Measurements from ENCODE around the gene MBNL2. TPM values are rescaled to one million over a fixed set of nuclear protein-coding genes. Genes with fewer than 3 reads are reported as not detected.

Gene MBNL2
- total and polyA plus RNA-seq, 8 donors = 75.9 to 105 (median 90.5) TPM

DNA sequence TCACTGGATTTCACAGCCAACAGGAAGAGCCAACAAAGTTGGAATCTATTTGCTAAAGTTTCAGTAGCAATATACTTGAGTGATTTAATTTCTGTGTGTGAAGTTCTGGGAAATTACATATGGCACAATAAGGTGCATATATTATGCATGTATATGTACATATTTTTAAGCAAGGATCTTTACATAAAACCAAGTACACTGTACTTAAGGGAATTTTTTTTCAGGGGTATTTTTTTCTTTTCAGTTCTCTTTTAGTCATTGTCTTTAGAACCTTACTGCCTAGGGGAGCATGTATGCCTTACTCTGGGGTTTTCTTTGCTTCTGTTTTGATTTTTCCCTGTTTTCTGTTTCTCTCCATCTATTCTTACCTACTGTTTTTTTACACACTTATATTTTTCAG, 219.2 kb downstream of the MBNL2 start:
- Histone ChIP-seq H3K4me1 (peaks cover 13 to 26% of the 10 kb centered on the region in 2 donors), H3K27ac (no peak overlapping the region), H3K36me3 (peaks cover 0 to 2% of the 10 kb centered on the region in 2 donors), H3K4me3 (no peak overlapping the region), H3K27me3 (no peaks in the 10 kb centered on the region), H3K9me3 (no peaks in the 10 kb centered on the region)
- no peak for ATAC-seq
- TF ChIP-seq CTCF (IDR thresholded peaks at IDR 0.05) = no peak
- intact Hi-C loops (cut with DNase I) = no loop called here
- no peak for DNase-seq

Other genes starting within 250 kb of the MBNL2 start
- gene OXGR1, start 227.9 kb upstream of the MBNL2 start, total RNA-seq = under 1 TPM; 0.23 to 0.68 TPM
- under 1 TPM; 0.14 to 0.63 (median 0.25) TPM for gene OXGR1, start 227.9 kb upstream of the MBNL2 start, polyA plus RNA-seq (ENCODE audit: insufficient read length in 6 of 6)
- 10 to 100 TPM; 49.9 to 53.5 TPM for gene RAP2A, start 211.8 kb downstream of the MBNL2 start, total RNA-seq
- gene RAP2A, start 211.8 kb downstream of the MBNL2 start, polyA plus RNA-seq (ENCODE audit: insufficient read length in 6 of 6) = 10 to 100 TPM; 44.7 to 50.9 (median 48.1) TPM